HG02588 (cell line): ENCODE results near the gene RIOX2.

ENCODE experiments used
- ATAC-seq: cut with Tn5 transposase; IDR thresholded peaks from one replicate; pipeline ENCODE4 v1.9.1; 2021; ENCODE audit warnings: mild to moderate bottlenecking, moderate library complexity; ENCODE audit not compliant: unreplicated experiment

The RIOX2 gene

DNA sequence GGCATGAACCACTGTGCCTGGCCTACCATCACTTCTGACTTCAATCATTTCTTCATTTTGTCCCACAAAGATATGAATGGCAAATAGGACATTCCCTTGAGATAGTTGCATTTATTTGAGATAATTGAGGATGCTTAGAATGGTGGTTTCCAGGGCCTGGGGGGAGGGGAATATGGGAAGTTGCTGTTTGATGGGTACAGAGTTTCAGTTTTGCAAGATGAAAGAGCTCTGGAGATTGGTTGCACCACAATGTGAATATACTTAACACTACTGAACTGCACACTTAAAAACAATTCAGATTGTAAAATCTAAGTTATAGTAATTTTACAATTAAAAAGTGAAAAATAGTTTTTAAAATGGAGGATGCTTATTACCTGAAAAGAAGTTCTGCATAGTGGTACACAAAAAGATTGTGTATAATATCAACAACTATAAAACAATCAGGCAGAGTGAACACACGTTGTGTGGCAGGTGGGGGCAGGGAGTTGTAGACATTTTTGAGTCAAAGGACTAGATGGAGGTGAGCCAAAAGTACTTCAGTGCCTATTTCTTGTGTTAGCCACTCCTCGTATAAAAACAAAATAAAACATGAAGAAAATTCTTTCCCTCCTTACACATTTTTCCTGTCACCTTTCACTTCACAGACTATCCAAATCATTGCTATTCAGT, 18.5 kb upstream of the RIOX2 start:
- no peak for ATAC-seq

DNA sequence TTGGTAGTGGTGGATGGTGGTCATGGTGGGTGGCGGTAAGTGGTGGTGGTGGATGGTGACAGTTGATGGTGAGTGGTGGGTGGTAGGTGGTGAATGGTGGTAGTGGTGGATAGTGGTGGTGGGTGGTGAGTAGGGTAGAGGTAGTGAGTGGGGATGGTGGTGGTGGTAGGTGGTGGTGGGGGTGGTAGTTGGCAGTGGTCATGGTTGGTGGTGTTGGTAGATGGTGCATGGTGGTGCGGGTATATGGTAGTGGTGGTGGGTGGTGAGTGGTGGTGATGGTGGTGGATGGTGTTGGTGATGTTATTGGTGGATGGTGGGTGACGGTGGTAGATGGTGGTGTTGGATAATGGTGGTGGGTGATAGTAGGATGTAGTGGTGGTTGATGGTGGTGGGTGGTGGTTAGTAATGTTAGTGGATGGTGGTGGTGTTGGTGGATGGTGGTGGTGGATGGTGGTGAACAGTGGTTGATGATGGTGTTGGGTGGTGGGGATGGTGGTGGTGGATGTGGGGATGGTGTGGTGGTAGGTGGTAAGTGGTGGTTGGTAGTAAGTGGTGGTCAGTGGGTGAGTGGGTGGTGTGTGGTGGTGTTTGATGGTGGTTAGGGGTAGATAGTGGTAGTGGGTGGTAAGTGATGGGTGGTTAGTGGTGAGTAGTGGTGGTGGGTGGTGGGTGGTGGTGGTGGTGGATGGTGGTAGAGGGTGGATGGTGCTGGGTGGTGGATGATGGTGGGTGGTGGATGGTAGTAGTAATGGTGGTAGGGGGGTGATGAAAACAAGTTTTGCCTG, 16.7 kb upstream of the RIOX2 start:
- no peak for ATAC-seq

DNA sequence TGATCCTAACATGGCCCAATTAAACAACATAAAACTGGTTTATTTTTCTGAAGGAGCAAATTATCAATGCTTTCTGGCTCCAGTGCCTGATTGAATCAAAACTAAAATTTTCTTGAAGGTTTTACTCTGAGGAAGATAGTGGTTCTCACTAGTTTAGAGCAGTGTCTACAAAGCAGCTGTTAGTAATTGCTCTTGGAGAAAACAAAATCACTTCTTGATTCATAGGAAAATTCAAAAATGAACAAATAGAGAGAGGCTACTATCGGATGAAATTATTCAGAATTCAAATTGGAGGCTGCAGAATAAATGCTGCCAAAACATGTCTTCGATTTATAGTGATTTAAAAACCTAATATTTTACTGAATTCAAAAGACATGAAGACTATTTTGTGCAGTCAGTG, 15.1 kb upstream of the RIOX2 start:
- ATAC-seq = no peak

DNA sequence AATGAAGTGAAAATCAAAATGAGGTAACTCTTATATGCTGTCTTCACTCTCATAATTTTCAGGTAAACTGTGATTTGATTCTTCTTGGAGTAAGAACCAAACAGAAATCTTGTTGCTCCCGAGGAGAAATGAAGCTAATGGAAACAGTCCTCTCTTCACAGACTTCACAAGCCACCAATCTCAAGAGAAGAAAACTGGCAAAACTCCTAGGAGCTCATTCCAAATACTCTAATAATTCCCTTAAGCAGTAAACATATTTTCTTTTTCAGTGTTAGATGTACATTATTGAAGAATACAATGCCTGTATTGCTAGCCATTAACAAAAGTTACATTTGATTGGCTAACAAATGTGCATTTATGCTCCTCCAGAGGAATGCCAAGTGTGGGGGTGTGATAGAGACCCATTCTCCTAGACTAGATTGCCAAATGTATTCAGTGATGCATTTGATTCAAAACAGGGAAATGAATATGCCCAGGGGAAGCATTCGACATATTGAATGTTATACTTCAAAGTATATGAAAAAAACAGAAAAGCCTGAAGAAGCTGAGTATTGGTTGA, 11.8 kb upstream of the RIOX2 start:
- ATAC-seq = no peak

DNA sequence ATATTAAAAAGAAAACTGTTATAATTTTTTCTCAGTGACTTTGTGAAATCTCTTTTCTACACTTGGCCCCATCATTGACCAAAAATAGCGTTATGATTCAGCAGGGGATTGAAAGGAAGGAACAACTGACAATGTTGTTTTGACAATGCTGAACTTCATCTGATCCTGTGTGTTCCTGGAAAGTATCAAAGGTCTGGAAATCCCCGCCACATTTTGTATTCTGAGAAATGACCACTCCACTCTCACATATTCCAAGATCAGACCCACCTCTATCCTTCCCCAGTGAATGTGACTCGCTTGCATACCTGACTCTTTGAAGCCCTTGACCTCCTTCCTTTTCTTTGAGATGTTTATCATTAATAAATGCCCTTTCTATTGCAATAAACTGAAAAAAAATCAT, 9.7 kb upstream of the RIOX2 start:
- no peak for ATAC-seq

DNA sequence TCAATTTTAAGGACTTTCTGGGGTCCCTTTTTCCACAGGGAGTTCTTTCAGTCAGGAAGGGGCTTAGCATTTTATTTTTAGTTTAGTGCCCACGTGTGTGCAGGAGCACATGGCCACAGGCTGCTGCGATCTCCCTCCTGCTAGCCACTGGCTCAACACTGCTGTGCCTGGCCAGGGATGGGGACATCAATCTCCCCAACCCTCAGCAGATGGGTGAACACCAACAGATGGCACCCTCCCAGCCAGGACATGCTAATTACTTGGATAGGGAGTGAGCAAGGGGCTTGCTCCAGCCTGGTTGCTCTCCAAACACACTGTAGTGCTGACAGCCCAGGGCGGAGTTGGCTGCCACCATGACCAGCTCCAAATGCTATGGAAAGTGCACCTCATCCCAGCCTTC, 7.4 kb upstream of the RIOX2 start:
- ATAC-seq = no peak

DNA sequence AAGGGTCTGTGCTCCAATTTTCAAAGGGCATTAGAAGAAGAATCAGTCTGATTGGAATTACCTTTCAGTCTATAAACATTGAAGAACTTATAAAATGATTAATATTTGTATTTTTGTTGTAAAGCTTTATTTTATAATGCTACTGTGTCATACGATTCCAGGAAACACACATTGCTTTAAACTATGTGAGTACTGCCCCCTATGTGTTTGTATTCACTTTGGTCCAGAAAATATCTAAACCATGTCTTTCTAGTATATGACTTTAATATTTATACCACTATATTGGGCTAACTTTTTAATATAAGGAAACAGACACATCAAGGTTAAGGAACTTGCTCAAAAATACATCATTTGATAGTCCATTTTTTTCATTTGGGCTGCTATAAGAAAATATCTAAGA, 3.2 kb upstream of the RIOX2 start:
- ATAC-seq = no peak

DNA sequence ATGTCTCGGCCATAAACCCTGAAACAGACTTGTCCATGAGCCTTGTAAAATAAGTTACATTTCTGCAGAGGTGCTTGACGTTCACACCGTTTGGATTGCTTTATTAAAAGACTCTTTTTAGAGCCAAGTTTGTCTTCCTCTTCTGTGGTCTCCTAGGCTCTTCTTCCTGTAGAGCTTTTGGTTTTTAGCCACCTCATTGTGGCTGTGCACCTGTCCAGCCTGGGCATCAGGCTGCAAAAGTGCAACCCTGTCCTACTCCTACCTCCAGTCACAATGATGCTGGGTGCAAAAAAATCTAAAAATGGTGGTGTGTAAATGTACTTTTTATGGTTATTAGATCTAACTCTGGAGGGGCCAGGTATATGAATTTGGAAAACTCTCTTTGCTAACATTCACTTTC, 2.8 kb upstream of the RIOX2 start:
- no peak for ATAC-seq

DNA sequence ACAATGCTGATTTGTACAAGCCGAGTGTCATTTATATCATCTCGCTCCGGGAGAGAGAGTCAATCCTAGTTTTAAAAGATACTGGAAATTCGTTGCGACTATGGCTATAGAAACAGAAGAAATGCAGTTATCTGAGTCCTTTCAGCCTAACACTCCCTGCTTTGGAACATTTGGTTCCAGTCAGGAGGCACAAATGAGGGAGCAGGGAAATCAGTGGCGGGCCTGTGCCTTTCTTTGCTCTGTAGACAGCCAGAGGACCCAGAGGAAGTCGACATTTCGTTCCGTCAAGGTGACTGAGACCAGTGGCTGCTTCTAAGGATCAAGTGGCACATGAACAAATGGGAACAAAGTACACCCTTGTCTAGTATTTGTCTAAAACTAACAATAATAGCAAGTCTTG, 745 bp upstream of the RIOX2 start:
- no peak for ATAC-seq

DNA sequence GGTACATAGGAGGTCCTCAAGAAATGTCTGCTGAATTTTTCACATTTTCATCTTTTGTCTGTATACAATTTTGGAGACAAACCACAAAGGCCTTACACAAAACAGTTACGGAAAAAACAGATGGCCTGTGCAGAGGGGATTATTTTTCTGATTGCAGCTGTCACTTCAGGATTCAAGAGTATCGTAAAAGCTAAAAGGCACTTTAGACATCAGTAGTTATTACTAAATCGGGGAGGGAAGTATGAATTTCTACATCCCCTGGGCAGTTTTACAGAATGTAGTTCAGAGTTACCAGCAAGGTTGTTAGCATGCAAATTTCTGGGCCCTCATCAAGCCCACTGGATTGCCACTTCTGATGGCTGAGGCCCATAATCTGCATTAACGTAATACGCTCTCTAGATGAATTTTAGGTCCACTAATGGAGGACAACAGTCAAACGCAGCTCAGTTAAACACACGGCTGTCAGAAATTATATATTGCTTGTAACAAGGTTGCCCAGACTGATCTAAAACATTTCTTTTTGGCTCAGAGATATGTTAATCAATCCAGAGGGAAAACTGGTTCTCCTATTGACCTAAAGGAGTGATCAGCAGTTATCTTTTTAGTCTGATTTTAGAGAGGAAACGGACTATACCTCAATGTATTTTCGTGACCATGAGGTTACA, 1.1 kb downstream of the RIOX2 start:
- no peak for ATAC-seq

DNA sequence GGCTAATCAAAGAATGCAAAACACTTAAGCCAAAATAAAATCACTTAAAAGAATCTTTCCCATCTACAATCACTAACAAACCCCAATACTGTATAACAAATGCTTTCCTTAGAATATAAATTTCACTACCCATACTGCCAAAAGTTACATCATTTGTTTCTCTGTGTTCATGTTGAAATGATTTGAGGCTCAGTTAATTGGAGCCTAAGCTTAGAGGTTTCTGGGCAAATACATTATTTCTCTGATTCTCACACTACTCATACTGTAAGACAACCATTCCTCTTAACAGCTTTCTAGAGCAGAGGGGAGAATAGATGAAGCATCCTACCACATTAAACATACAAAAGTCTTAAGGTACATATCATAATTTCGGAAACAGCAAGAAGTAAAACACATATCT, 2.1 kb downstream of the RIOX2 start:
- ATAC-seq = no peak

DNA sequence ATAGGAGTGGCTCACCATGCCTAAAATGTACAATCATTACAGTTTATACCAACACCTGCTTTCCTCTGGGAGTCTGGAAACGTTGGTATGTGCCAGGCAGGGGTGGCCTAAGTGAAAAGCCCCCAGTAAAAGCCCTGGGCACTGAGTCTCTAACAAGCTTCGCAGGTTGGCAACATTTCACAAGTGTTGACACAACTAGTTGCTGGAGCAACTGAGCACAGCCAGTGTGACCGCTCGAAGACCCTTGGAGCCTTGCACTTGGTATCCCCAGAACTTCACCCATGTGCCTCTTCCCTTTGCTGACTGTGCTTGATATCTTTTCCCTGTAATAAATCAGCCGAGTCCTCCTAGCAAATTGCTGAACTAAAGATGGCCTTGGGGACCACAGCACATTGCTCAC, 2.7 kb downstream of the RIOX2 start:
- ATAC-seq = no peak

DNA sequence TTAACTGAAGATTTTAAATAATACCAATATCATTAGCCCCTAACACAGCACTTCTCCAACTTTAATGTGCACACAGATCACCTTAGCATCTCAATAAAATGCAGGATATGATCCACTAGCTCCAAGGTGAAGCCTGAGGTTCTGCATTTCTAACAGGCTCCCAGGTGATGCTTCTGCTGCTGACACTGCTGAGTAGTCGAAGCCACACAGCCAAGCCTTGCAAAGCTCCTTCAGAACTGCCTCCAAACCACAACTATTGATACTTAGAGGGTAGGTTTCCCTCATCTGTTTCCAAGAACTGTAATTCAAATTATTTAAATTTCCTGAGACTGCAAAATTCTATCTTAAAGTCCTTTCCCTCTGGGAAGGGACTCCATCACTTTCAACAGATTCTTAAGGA, 3.9 kb downstream of the RIOX2 start:
- ATAC-seq = no peak

DNA sequence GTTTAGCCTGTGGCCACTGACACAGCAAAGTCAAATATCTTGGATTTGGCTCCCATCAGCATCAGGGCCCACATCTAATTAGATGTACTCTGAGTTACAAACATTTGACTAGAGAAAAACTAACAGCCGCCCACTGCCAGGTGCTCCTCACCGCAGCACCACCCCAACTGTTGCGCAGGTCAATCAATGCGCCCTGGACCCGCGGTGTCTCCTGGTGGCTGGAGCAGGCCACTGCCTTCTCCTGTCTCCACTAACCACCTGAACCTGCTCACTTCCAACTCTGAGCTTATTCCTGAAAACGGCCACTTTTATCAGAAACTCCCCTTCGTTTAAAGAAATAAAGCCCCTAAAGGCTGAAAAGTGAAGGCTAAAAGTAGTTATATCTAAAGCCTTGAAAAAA, 4.3 kb downstream of the RIOX2 start:
- ATAC-seq = no peak

DNA sequence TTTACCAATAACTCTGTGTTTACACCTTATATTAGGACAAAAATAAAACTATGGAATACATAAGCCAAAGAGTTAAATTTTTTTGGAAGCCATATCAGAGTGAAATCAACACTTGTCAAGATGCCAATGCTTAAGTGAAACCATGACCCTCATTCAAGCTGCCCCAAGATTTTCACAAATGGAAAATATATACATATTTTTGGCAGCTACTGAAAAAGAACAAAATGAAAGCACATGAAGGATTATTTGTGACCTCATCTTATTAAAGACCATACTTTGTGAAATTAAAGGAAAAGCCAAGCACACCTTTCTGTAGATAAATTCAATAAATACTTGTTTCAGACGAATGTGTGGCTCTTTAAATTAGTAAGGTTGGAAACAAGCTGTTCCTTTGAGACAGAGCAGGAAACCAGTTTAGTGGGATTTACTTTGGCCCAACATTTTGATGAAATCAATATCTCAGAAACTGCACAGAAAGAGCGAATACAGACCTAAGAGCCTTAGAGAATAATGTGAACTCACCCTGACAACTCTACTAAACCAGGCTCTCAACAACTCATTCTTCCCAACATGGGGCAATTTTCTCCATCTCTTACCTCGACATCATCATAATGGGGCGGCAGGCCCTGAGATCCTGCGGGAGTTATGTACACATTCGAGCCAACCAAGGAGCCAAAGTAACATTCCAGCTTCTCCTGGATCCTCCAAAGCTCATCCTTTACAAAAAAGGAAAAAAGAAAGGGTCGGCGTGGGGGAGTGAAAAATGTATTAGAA, 11.1 kb downstream of the RIOX2 start:
- ATAC-seq = no peak

DNA sequence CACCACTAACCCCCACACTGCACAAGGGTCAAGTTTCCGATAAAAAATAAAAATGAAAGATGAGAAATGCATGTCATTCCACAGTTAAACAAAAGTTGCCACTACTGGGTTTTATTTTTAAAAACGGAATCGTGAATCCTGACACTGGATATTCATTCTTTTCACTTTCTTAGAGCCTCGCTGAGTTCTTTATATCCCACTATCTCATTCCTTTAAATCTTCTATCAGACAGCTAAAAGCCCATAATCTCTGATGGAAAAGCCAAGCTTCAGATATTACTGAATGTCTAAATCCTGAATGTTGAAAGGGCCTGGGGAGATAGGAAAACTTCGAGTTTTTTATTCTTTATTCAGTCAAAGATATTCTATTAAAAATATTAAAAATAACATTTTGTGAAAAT, 11.7 kb downstream of the RIOX2 start:
- no peak for ATAC-seq

DNA sequence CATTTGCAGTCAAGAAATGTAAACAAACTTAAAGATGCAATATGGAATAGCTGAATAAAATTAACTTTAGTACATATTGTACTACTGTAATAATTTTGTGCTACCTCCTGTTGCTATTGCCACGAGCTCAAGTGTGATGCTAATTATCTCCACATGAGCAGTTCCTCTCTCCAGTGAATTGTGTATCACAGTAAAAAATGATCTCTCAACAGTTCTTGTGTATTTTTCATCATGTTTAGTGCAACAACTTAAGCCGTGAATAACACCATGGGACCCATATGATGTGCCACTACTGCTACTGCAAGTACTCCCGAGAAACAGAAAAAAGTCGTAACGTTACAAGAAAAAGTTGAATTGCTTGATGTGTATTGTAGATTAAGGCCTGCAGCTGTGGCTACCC, 12.4 kb downstream of the RIOX2 start:
- no peak for ATAC-seq

DNA sequence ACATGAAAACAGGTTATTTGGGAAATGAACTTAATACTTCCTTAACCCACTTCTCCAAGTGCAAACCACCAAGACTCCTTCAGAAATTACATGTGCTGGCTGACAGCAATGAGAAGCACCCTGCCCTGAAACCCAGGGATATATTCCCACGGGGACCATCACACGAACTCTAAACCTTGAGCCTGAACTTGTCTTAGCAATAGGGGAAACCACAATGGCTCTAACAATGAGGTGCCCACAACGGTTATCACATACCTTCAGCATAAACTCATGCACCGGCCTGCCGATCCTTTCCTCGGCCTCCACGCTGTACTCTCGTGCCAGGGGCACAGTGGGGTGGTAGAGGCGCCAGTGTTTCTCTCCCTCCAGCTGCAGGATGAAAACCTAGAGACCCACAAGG, 13.4 kb downstream of the RIOX2 start:
- ATAC-seq = no peak

DNA sequence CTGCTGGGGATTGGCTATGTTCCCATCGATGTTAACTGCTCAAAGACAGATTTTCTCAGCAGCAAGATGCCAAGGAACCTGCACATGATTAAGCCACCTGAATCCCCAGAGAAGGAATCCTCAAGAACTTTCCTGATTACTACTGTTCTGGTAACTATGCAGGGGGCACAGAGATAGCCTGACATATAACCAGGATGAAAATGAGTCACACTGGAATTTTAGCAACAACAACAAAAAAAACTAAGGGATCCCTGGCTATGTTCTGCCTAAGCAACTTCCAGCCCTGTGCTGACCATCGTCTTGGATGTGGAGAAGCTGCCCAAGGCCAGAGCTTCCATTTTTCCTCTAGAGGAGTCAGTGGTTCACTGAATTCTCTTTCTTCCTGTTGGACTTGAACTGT, 13.8 kb downstream of the RIOX2 start:
- ATAC-seq = no peak

DNA sequence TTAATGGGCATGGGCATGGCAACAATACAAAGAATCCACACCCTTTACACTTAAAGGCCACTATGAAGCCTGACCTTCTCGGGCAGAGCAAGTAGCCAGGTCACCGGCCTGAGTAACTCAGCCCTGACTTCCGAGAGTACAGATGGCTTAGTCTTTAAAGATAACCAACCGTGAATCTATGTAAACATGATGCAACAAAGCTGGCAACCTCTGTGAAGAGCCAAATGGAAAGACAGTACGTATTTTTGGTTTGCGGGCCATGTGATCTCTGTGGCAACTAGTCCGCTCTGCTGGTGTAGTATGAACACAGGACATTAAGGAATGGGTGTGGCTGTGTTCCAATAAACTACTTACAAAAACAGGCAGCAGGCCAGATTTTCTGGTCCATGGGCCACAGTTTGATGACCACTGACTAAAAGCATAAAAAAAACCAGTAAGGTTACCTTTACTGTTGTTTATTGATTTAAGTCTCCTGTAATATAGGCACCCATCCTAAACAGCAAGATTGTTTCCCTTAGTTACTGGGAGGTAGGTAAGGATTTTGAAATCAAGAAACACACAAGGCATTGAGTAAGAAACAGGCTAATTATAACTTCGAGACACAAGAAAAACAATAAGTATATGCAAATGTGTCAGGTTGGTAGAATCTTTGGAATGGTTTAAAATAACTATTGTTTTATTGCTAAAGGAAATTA, 14.5 kb downstream of the RIOX2 start:
- no peak for ATAC-seq

DNA sequence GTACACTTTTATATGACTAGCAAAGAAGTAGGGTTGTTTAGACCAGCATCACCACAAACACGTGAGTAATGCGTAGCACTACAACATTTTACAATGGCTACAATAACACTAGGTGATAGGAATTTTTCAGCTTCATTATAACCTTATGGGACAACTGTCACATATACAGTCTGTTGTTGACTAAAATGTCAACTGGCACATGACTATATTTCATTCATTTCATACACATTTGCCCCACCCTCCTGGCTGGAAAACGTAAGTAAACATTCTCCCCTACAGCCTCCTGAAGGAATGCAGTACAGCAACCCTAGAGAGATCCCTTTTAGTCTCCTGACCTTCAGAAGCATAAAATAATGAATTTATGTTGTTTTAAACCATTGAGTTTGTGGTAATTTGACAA, 16.2 kb downstream of the RIOX2 start:
- no peak for ATAC-seq
